ENCODE measurements around the gene PTPRR. TPM values are rescaled to one million over a fixed set of nuclear protein-coding genes. Genes with fewer than 3 reads are reported as not detected.

PTPRR gene
- total RNA-seq, 3 donors from 2014 or later = 0.59 to 0.98 (median 0.80) TPM

- no peak for DNase-seq (ENCODE audit: low spot score in 2 of 2)
- H3K9me3 ChIP-seq = no peaks in the 10 kb centered on the region
- H3K36me3 ChIP-seq = no peaks in the 10 kb centered on the region
- no peaks in the 10 kb centered on the region for H3K4me1 ChIP-seq
- no peak for TF ChIP-seq POLR2AphosphoS5 (IDR thresholded peaks at IDR 0.05)
- no peak for TF ChIP-seq CTCF (IDR thresholded peaks at IDR 0.05)
- no peak for TF ChIP-seq POLR2A (IDR thresholded peaks at IDR 0.05)
- H3K27ac ChIP-seq = no peak overlapping the region
- H3K4me3 ChIP-seq = no peak overlapping the region
- no peaks in the 10 kb centered on the region for H3K27me3 ChIP-seq
- intact Hi-C loops (cut with DNase I; ENCODE audit: low total_unique reads) = no loop called here
Measured at GRCh38 chr12:70598467-70599193, 321.9 kb downstream of the PTPRR start.

- no peak overlapping the region for H3K27ac ChIP-seq
- H3K36me3 ChIP-seq = no peaks in the 10 kb centered on the region
- no peak overlapping the region for H3K4me3 ChIP-seq
- no peaks in the 10 kb centered on the region for H3K4me1 ChIP-seq
- H3K27me3 ChIP-seq = no peaks in the 10 kb centered on the region
- intact Hi-C loops (cut with DNase I; ENCODE audit: low total_unique reads) = no loop called here
- TF ChIP-seq POLR2A (IDR thresholded peaks at IDR 0.05) = no peak
- TF ChIP-seq POLR2AphosphoS5 (IDR thresholded peaks at IDR 0.05) = no peak
- no peak for TF ChIP-seq CTCF (IDR thresholded peaks at IDR 0.05)
- H3K9me3 ChIP-seq = no peaks in the 10 kb centered on the region
- DNase-seq (ENCODE audit: low spot score in 2 of 2) = no peak
Measured at GRCh38 chr12:70592664-70593063, 327.9 kb downstream of the PTPRR start.

- TF ChIP-seq POLR2AphosphoS5 (IDR thresholded peaks at IDR 0.05) (no peak), CTCF (IDR thresholded peaks at IDR 0.05) (no peak), POLR2A (IDR thresholded peaks at IDR 0.05) (no peak)
- no peaks in the 10 kb centered on the region for H3K27me3 ChIP-seq
- H3K9me3 ChIP-seq = no peaks in the 10 kb centered on the region
- H3K27ac ChIP-seq = no peak overlapping the region
- no peak overlapping the region for H3K4me3 ChIP-seq
- no peaks in the 10 kb centered on the region for H3K4me1 ChIP-seq
- no peaks in the 10 kb centered on the region for H3K36me3 ChIP-seq
- intact Hi-C loops (cut with DNase I; ENCODE audit: low total_unique reads) = no loop called here
- no peak for DNase-seq (ENCODE audit: low spot score in 2 of 2)
Measured at GRCh38 chr12:70590549-70591226, 329.9 kb downstream of the PTPRR start.

GRCh38 chr12:70590051-70590450 is 330.5 kb downstream of the PTPRR start:
- no peak overlapping the region for H3K4me3 ChIP-seq
- intact Hi-C loops (cut with DNase I; ENCODE audit: low total_unique reads) = no loop called here
- H3K36me3 ChIP-seq = no peaks in the 10 kb centered on the region
- no peaks in the 10 kb centered on the region for H3K27me3 ChIP-seq
- H3K9me3 ChIP-seq = no peaks in the 10 kb centered on the region
- no peaks in the 10 kb centered on the region for H3K4me1 ChIP-seq
- peak; percentile 48 to 69 for DNase-seq (ENCODE audit: low spot score in 2 of 2)
- TF ChIP-seq POLR2A (IDR thresholded peaks at IDR 0.05) (no peak), POLR2AphosphoS5 (IDR thresholded peaks at IDR 0.05) (no peak), CTCF (IDR thresholded peaks at IDR 0.05) (peak; percentile 64 to 83 (median 72))
- H3K27ac ChIP-seq = no peak overlapping the region

Other genes starting within 250 kb of the PTPRR start
- 10 to 100 TPM in 2 of 3 donors, 1 to 10 TPM in 1; 3.1 to 28.3 (median 18.4) TPM for gene TSPAN8, start 237.3 kb upstream of the PTPRR start, total RNA-seq

All from breast epithelium (tissue), 4 donors.